SK-N-SH treated with all-trans-retinoic acid at 6 μM for 48 hours (cell line): ENCODE results near the gene PALD1.

ENCODE experiments used
- ATAC-seq: fragments of 200-7000 bp; cut with Tn5 transposase; 3 replicates; pipeline ENCODE4 v1.9.1; 2020; ENCODE audit warnings: mild to moderate bottlenecking, moderate library complexity
- ARNTL ChIP-seq: fragments of 450-650 bp; formaldehyde crosslinking; IDR thresholded peaks from 2 replicates; pipeline ENCODE4 v1.5.0; 2020; ENCODE audit warnings: low read depth, mild to moderate bottlenecking, moderate library complexity, borderline replicate concordance
- BACH2 ChIP-seq: fragments of 250-450 bp; sonication (Bioruptor Pico); IDR thresholded peaks from 2 replicates; pipeline ENCODE4 v1.9.0; 2021; ENCODE audit warnings: mild to moderate bottlenecking, borderline replicate concordance
- CSDC2 ChIP-seq: fragments of 250-450 bp; sonication (Bioruptor Pico); IDR thresholded peaks from 2 replicates; pipeline ENCODE4 v1.5.0; 2020; ENCODE audit warnings: mild to moderate bottlenecking, moderate library complexity
- ESRRG ChIP-seq: fragments of 250-450 bp; sonication (Bioruptor Pico); IDR thresholded peaks from 2 replicates; pipeline ENCODE4 v1.6.1; 2021; ENCODE audit warnings: mild to moderate bottlenecking
- ISL1 ChIP-seq: fragments of 250-450 bp; sonication (Bioruptor Pico); IDR thresholded peaks from 2 replicates; pipeline ENCODE4 v2.1.2; 2022; ENCODE audit warnings: mild to moderate bottlenecking, moderate library complexity
- OSR1 ChIP-seq: fragments of 250-450 bp; sonication (Bioruptor Pico); IDR thresholded peaks from 2 replicates; pipeline ENCODE4 v1.8.0; 2022; ENCODE audit warnings: moderate library complexity, mild to moderate bottlenecking, inconsistent platforms
- PPARA ChIP-seq: fragments of 250-450 bp; sonication (Bioruptor Pico); IDR thresholded peaks from 2 replicates; pipeline ENCODE4 v1.5.0; 2020; ENCODE audit warnings: mild to moderate bottlenecking, borderline replicate concordance
- RARB ChIP-seq: fragments of 250-450 bp; sonication (Bioruptor Pico); IDR thresholded peaks from 2 replicates; pipeline ENCODE4 v1.8.0; 2021; ENCODE audit warnings: mild to moderate bottlenecking, moderate library complexity
- SNAI2 ChIP-seq: fragments of 250-450 bp; sonication (Bioruptor Pico); IDR thresholded peaks from 2 replicates; pipeline ENCODE4 v1.5.0; 2020; ENCODE audit warnings: mild to moderate bottlenecking, moderate library complexity
- TCF4 ChIP-seq: fragments of 250-450 bp; sonication (Bioruptor Pico); IDR thresholded peaks from 2 replicates; pipeline ENCODE4 v1.8.0; 2021; ENCODE audit warnings: mild to moderate bottlenecking, moderate library complexity, borderline replicate concordance
- TOX ChIP-seq: fragments of 250-450 bp; sonication (Bioruptor Pico); IDR thresholded peaks from 2 replicates; pipeline ENCODE4 v1.8.0; 2021; ENCODE audit warnings: mild to moderate bottlenecking, moderate library complexity, borderline replicate concordance
- ZC3H10 ChIP-seq: fragments of 250-450 bp; sonication (Bioruptor Pico); IDR thresholded peaks from 2 replicates; pipeline ENCODE4 v1.5.1; 2021; ENCODE audit warnings: mild to moderate bottlenecking, moderate library complexity
- ZFP3 ChIP-seq: fragments of 250-450 bp; sonication (Bioruptor Pico); IDR thresholded peaks from 2 replicates; pipeline ENCODE4 v1.5.0; 2020; ENCODE audit warnings: mild to moderate bottlenecking, moderate library complexity
- ZFP30 ChIP-seq: fragments of 450-650 bp; formaldehyde crosslinking; IDR thresholded peaks from 2 replicates; pipeline ENCODE4 v1.5.0; 2022; ENCODE audit warnings: mild to moderate bottlenecking, moderate library complexity
- ZNF565 ChIP-seq: fragments of 450-650 bp; formaldehyde crosslinking; conservative IDR thresholded peaks from 2 replicates; pipeline ENCODE4 v1.5.0; 2020; ENCODE audit warnings: low read depth, mild to moderate bottlenecking, moderate library complexity
- ZNF70 ChIP-seq: fragments of 450-650 bp; formaldehyde crosslinking; IDR thresholded peaks from 2 replicates; pipeline ENCODE4 v1.5.0; 2020; ENCODE audit warnings: mild to moderate bottlenecking, moderate library complexity
- TF ChIP-seq, protein P1 (sequence below): fragments of 250-450 bp; sonication (Bioruptor Pico); IDR thresholded peaks from 2 replicates; pipeline ENCODE4 v1.5.0; 2020; ENCODE audit warnings: mild to moderate bottlenecking, moderate library complexity
- TF ChIP-seq, protein P2 (sequence below): fragments of 250-450 bp; sonication (Bioruptor Pico); IDR thresholded peaks from 2 replicates; pipeline ENCODE4 v1.8.0; 2020; ENCODE audit warnings: mild to moderate bottlenecking, moderate library complexity, borderline replicate concordance
- TF ChIP-seq, protein P3 (sequence below): fragments of 250-450 bp; sonication (Bioruptor Pico); IDR thresholded peaks from 2 replicates; pipeline ENCODE4 v1.5.1; 2020; ENCODE audit warnings: low read depth, mild to moderate bottlenecking, moderate library complexity
- TF ChIP-seq, protein P4 (sequence below): fragments of 250-450 bp; sonication (Bioruptor Pico); IDR thresholded peaks from 2 replicates; pipeline ENCODE4 v1.5.1; 2021; ENCODE audit warnings: mild to moderate bottlenecking, moderate library complexity

Gene PALD1

DNA sequence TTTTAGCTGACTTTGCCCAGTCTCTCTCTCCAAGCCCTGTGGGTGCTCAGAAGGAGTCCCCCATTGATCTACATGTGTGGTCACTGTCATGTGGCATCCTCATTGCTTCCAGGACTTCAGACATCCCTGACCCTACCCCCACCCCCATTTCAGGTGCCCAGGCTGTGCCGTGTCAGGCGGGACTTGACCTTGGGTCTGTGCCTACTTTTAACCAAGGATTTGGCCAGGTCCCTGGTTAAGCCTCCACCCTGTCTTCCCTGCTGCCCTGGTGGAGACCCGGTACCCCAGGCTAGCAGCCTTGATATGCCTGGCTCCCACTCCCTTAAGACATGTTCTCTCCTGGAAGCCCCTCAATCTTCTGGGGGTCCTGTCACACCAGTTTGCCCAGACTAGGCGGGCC is 92.7 kb downstream of the PALD1 start:
- TF ChIP-seq TCF4, result no peak
- no peak for TF ChIP-seq ISL1
- no peak for TF ChIP-seq ZNF70 (CRISPR knock-in tag)
- TF ChIP-seq ZFP30 (CRISPR knock-in tag), result no peak
- no peak for TF ChIP-seq ARNTL (CRISPR knock-in tag)
- no peak for TF ChIP-seq RARB (CRISPR knock-in tag)
- no peak for TF ChIP-seq ESRRG (CRISPR knock-in tag)
- TF ChIP-seq, protein P1, sequence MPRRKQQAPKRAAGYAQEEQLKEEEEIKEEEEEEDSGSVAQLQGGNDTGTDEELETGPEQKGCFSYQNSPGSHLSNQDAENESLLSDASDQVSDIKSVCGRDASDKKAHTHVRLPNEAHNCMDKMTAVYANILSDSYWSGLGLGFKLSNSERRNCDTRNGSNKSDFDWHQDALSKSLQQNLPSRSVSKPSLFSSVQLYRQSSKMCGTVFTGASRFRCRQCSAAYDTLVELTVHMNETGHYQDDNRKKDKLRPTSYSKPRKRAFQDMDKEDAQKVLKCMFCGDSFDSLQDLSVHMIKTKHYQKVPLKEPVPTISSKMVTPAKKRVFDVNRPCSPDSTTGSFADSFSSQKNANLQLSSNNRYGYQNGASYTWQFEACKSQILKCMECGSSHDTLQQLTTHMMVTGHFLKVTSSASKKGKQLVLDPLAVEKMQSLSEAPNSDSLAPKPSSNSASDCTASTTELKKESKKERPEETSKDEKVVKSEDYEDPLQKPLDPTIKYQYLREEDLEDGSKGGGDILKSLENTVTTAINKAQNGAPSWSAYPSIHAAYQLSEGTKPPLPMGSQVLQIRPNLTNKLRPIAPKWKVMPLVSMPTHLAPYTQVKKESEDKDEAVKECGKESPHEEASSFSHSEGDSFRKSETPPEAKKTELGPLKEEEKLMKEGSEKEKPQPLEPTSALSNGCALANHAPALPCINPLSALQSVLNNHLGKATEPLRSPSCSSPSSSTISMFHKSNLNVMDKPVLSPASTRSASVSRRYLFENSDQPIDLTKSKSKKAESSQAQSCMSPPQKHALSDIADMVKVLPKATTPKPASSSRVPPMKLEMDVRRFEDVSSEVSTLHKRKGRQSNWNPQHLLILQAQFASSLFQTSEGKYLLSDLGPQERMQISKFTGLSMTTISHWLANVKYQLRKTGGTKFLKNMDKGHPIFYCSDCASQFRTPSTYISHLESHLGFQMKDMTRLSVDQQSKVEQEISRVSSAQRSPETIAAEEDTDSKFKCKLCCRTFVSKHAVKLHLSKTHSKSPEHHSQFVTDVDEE (CRISPR knock-in tag), result no peak
- TF ChIP-seq, protein P2, sequence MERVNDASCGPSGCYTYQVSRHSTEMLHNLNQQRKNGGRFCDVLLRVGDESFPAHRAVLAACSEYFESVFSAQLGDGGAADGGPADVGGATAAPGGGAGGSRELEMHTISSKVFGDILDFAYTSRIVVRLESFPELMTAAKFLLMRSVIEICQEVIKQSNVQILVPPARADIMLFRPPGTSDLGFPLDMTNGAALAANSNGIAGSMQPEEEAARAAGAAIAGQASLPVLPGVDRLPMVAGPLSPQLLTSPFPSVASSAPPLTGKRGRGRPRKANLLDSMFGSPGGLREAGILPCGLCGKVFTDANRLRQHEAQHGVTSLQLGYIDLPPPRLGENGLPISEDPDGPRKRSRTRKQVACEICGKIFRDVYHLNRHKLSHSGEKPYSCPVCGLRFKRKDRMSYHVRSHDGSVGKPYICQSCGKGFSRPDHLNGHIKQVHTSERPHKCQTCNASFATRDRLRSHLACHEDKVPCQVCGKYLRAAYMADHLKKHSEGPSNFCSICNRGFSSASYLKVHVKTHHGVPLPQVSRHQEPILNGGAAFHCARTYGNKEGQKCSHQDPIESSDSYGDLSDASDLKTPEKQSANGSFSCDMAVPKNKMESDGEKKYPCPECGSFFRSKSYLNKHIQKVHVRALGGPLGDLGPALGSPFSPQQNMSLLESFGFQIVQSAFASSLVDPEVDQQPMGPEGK (CRISPR knock-in tag), result no peak
- no peak for TF ChIP-seq ZNF565 (CRISPR knock-in tag)
- TF ChIP-seq, protein P3, sequence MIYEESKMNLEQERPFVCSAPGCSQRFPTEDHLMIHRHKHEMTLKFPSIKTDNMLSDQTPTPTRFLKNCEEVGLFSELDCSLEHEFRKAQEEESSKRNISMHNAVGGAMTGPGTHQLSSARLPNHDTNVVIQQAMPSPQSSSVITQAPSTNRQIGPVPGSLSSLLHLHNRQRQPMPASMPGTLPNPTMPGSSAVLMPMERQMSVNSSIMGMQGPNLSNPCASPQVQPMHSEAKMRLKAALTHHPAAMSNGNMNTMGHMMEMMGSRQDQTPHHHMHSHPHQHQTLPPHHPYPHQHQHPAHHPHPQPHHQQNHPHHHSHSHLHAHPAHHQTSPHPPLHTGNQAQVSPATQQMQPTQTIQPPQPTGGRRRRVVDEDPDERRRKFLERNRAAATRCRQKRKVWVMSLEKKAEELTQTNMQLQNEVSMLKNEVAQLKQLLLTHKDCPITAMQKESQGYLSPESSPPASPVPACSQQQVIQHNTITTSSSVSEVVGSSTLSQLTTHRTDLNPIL, result no peak
- no peak for TF ChIP-seq ZFP3
- ATAC-seq, result no peak

DNA sequence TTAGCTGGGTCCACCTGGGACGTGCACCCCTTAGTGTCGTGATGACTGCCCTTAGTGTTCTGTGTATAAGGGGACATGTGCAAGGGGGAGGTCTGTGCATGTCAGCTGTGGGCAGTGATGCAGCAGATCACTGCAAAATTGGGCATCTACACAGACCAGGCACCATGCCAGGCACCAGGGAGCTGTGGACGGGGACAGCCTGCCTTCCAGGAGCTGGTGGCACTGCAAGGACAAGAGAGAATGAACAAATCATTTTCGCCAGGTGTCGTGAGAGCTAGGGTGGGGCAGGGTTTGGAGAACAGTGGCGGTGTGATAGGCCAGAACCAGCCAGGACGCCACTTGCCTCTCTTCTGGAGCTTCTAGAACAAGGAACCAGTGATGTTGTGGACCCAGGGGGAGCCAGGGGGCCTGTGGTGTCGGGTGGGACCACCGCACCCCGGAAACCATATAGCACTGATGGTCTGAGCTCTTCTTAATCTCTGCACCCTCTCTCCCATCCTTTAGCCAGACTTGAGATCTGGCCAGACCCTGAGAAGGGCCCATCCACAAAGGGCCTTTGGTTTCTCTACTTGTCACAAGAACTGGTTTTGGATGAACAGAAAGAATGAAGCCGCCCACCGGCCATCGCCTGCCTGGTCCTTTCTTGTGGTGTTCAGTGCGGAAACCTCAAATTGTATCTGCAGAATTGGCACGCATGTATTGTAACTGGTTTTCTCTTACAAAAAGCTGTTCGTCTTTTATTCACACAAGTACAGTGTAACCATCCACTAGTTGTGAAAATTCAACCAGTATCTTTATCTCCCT is 93.3 kb downstream of the PALD1 start:
- no peak for ATAC-seq
- TF ChIP-seq ISL1 (no peak), BACH2 (no peak), CSDC2 (CRISPR knock-in tag) (no peak), TOX (no peak), ESRRG (CRISPR knock-in tag) (no peak), SNAI2 (CRISPR knock-in tag) (no peak), OSR1 (CRISPR knock-in tag) (no peak), ZC3H10 (no peak), ZFP30 (CRISPR knock-in tag) (no peak), PPARA (no peak), RARB (CRISPR knock-in tag) (no peak), ZFP3 (no peak), ZNF70 (CRISPR knock-in tag) (no peak)
- TF ChIP-seq, protein P2 (CRISPR knock-in tag), result no peak
- TF ChIP-seq, protein P3, result no peak

DNA sequence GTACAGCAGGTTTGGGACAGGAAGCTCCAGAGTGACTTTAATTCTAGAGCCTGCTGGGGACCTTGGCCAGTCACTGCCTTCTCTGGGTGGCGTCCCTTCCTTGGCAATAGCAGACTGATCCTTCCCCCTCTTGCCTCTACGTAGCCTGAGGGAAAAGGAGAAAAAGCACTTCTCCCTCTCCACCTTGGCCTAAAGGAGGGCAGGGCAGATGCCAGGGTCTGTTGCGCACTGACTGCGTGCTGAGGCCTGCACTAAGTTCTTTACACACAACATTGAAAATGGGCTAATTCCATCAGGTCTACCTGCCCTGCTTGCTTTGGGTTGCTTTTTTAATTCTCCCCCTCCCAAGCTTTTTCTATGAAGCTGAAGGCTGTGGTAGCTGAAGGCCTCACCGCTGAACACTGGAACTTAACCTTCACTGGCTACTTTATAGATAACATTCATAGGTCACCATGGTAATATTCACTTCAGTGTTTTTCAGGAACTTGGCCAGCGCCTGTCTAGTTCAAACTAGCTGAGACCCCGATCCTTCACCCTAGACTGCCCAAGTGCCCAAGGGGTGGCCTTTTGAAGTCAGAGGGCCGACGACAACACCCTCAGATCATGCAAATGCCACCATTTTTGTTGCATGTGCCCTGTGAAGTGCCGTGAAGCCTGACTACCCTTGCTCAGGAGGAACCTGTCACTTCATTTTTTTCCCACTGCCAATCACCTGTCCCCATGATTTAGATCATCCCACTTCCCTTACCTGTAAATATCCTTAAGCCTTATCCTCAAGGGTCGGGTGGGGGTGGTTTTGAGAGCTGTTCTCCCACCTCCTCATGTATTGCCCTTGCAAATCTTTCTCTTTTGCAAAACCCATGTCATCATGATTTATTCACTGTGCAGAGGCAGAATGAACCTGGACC is 95.3 kb downstream of the PALD1 start:
- TF ChIP-seq SNAI2 (CRISPR knock-in tag) (no peak), CSDC2 (CRISPR knock-in tag) (no peak), ISL1 (no peak), RARB (CRISPR knock-in tag) (no peak), ZFP30 (CRISPR knock-in tag) (no peak), ZNF70 (CRISPR knock-in tag) (no peak), ESRRG (CRISPR knock-in tag) (no peak)
- TF ChIP-seq, protein P2 (CRISPR knock-in tag), result no peak
- TF ChIP-seq, protein P4, sequence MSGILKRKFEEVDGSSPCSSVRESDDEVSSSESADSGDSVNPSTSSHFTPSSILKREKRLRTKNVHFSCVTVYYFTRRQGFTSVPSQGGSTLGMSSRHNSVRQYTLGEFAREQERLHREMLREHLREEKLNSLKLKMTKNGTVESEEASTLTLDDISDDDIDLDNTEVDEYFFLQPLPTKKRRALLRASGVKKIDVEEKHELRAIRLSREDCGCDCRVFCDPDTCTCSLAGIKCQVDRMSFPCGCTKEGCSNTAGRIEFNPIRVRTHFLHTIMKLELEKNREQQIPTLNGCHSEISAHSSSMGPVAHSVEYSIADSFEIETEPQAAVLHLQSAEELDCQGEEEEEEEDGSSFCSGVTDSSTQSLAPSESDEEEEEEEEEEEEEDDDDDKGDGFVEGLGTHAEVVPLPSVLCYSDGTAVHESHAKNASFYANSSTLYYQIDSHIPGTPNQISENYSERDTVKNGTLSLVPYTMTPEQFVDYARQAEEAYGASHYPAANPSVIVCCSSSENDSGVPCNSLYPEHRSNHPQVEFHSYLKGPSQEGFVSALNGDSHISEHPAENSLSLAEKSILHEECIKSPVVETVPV (CRISPR knock-in tag), result no peak
- no peak for ATAC-seq
